Activated CD8-positive, alpha-beta memory T cell treated with anti-CD3 and anti-CD28 coated beads for 36 hours (primary cell): ENCODE measurements around the gene EMP2. TPM values are rescaled to one million over a fixed set of nuclear protein-coding genes. Genes with fewer than 3 reads are reported as not detected.
"Not testable (repeated sequence)": the region's sequence is repeated elsewhere in the genome, so short reads cannot be mapped to it uniquely, and the experiment has no call there.

Source experiments
- CTCF ChIA-PET: fragments of 350-600 bp; sonication (Branson Sonifier 250); formaldehyde crosslinking; loops from one replicate; lab custom pipeline; 2021; ENCODE audit warnings: antibody characterized with exemption; lab: Charles Lee
- POLR2A ChIA-PET: fragments of 350-600 bp; sonication (Branson Sonifier 250); formaldehyde crosslinking; loops from one replicate; lab custom pipeline; 2021; ENCODE audit warnings: antibody characterized with exemption; lab: Charles Lee
- total RNA-seq, 2 experiments: library from RNA; stranded (reverse); gene quantifications; one replicate each; pipeline ENCODE4 v1.2.3, GENCODE V29; 2021

EMP2 gene
- total RNA-seq, 2 experiments from 2014 or later, result not detected

DNA sequence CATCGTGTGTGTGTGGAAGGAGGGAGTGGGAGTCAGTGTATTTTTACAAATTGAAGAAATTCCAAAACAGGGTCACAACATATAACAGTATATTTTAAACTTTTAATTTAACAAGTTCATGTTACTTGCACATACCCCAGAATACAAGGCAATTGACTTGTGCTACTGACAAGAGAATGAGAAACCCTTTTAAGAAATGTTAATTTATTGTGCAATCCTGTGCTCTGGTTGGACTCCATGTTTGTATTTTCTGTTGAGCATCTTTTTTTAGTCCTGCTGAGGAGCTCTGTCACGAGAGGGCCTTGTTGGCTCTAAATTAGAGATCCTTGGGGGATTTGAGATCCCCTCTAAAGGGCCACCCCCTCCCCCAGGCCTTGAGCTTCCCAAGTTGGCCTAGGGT, 1.1 kb upstream of the EMP2 start:
- ChIA-PET POLR2A (no interaction called here), CTCF (interaction anchor here (0.7 kb wide), 1 partner anchor 320 kb away, joined by 3 read pairs; no protein-coding TSS in a partner anchor)

DNA sequence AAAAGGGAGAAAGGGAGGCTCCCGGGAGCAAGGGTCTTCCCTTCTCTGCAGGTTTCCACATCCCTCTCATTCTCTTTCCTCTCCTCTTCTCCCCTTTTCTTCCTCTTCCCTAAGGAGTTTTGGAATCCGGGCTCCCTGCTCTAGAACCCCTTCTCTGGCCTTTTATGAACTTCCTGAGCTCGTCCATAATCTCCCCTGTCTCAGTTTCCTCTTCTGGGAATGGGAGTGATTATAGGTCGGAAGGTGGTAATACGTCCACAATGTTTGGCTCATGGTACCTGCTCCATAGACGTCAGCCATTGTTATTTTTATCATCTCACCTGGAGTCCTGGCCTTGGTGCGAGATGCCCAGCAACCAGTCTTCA, 467 bp upstream of the EMP2 start:
- ChIA-PET POLR2A (no interaction called here), CTCF (no interaction called here)

DNA sequence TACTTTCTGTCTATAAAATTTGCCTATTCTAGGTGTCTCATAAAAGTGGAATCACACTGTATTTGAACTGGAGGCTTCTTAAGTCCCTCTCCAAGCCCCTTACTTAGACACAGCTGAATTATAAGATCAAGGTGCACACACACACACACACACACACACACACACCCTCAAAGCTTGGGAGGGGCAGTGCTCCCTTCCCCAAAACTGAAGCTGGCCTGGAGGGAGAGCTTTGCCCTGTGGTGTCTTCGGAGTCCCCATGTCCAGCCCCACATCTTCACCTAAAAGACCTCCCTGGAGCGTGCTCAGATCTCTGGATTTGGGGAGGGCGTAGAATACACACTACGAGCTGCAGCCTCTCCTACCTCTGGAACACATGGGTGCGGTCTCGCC, 828 bp downstream of the EMP2 start:
- POLR2A ChIA-PET, result no interaction called here
- CTCF ChIA-PET, result no interaction called here

DNA sequence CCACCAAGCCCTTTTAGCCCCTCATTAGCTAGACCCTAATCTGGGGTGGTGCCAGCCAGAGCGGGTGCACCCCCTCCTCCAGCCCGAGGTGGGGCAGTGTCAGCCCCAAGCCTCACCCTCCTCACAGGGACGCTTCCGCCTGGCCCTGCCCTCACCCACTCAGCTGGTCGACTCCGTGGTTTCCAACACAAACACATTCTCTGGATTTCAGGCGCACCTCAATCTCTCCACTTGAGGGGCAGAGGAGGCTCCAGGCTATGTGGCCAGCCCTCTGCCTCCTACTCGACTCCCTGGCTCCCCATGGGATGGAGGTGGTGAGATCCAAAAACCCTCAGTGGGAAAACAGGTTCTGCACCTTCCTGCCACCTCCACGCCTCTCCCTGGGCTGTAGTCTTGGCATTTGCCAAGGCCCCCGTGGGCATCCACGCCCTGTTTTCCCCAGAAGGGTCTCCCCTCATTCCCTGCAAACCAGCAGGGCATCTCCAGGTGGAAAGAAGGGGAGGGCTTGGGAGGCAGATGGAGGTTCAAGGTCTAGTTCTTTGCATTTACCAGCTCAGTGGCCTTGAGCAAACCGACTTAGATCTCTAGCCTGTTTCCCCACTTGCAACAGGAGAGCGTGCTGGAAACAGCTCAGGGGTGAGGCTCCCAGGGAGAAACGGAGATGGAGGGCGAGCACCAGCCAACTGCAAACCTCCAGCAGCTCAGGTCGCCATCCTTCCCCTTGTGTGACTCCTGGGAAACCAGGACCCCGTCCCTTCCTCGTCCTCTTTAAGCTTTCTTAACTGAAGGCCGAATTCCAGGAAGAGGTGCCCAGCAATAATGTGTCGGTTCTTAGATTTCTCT, 1.7 kb downstream of the EMP2 start:
- POLR2A ChIA-PET, result no interaction called here
- CTCF ChIA-PET, result no interaction called here

DNA sequence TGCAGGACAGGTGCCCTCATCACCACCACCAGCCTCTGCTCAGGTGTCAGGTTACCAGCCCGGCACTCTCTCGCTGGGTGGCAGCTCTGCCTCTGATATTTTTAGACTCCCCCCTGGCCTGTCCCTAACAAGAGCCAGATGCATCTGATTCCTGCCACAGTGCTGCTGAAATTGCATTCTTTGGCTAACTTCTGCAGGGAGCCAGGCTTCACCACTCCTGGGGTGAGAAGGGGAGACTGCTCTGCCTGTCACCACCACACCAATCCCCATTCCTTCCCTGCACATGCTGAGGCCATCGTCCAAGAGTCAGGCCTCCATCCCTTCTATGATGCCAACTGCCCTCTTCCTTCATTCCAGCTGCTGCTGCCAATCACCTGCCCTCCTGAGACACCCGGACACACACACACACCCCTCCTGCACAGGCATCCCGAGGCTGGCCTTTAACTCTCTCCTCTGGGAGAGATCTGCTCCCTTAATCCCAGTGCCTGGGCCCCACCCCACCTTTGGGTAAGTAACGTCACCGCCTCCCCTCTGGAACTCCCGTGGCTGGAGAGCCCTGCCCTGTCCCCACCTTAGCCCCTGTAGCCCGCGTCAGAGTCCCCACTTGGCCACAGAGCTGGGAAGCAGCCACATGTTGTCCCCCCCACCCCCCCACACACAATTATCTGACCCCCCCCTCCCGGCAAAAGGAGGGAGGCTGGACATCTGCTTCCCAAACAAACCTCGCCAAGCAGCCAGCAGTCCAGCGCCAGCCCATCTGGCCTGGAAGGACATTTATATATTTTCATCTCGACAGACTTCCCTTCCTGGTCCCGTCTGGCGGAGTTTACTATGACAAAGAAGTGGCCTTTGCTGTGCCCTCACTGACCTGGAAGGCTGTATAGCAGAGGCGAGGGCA, 2.8 kb downstream of the EMP2 start:
- POLR2A ChIA-PET, result no interaction called here
- CTCF ChIA-PET, result no interaction called here

DNA sequence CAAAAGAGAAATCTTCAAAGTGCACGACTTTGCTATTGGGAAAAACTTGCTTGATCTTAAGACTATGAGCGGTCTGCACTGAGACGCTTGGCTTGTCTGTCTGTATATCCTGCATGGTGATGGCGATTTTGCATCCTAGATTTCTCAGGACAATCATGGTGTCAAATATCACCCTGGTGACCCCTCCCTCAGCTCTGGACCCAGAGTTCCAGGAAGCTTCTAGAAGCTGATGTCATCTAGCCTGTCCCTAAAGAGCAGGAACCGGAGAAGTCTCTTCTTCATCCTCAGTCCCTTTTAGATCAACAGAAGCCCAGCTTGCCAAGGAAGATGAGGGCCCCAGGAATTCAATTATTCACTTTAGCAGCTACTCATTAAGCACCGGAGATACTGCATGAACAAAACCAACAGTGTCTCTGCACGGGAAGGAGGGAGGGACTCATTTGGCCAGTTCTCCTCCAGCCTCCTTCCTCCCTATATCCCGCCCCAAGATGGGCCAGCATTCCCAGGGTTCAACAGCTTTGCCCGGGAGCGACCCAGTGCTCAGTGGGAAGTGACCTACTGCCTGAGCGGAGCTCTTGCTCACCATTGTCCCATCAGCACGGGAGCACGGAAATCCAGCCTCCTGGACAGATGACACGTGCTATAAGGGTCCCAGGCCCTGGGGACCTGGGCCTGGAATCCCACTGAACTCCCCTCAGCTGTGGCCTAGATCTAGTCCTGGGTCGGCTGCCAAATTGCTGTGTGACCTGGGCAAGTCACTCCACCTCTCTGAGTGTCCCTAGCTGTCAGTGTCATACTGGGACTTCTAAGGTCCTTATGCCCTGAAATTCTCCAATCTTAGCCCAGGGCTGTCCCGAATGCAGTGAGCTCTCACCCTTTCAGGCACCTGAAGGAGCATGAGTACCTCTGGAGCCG, 3.8 kb downstream of the EMP2 start:
- POLR2A ChIA-PET, result no interaction called here
- CTCF ChIA-PET, result no interaction called here

DNA sequence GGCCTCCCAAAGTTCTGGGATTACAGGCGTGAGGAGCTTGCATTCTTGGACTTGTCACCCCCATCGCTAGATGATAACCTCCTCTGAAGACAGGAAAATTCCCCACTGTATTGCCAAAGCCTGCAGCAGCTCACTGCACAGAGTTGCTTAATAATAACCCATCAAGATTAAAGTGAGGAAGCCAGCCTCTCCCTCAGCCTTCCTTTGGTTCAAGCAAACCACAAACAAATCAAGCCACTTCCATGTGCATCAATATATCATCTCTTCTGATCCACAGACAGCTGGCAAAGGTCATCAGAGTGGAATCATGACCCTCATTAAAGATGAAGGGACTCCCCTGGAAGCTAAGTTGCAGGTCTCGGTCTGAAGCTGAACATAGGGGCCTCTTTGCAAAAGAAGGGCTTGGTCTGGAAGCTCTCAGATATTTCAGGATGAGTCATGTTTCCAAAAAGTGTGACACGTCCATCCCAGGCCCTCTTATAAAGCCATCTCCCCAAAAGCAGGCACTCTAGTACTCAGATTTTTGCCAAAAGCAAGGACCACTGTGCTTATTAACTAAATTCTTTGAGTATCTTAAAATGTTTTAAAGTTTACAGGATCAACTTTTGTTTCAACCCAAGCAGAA, 4.8 kb downstream of the EMP2 start:
- POLR2A ChIA-PET, result no interaction called here

DNA sequence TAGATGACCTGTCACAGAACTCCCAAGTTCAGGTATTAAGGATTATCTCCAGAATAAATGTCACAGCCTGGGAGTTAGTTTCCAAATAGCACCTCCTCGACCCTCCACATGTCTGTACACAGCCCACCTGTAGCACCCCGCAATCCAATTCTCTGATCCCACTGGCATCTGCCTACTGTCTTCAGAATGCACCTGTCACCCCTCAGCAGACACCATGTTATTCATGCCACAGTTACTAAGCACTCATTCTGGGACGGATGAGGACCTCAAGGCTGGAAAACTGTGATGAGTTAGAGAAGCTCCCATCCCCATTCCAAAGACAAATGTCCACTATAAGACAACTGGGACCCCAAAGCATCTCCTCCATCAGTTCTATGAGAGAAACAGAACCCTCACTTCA, 7.8 kb downstream of the EMP2 start:
- ChIA-PET CTCF (no interaction called here), POLR2A (no interaction called here)

More for the DNA sequence above, 4.8 kb downstream of the EMP2 start:
- CTCF ChIA-PET, result interaction anchor here (0.9 kb wide), 1 partner anchor 11 kb away, joined by 3 read pairs; no protein-coding TSS in a partner anchor

DNA sequence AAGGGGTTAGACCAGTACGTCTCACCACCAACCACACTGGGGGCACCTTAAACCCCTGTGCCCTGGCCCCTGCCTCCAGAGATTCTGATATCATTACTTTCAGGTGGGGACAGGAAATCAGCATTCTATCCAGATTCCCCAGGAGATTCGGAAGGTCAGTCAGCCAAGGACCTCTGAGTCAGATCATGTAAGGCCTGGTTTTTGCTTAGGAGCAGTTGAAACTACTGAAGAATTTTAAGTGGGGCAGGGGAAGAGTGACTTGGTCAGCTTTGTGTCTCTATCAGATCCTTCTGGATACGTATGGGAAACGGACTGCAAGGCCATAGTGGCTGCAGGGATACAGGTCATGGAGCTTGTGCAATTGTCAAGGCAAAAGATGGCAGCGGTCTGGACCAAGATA, 9.0 kb downstream of the EMP2 start:
- CTCF ChIA-PET, result interaction anchor here (0.7 kb wide), 1 partner anchor 559 kb away, joined by 5 read pairs; no protein-coding TSS in a partner anchor
- POLR2A ChIA-PET, result no interaction called here

DNA sequence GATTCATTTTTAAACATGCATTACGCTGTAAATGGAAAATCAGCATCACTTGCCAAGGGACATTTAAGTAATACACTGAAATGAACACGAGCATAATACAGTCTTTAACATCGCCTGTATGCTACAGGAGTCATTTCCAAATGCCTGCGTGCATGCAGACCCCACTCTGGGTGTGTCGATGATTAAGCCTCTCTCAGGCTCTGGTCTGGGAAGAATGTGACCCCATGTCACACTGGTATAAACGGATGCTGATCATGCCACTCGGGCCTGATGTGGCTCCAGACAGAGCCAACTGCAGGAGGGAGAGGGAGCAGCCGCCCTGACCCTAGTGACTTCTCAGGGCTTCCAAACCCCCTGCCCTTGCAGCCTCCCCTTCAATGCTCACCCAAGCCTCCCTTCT, 10.8 kb downstream of the EMP2 start:
- CTCF ChIA-PET, result no interaction called here
- POLR2A ChIA-PET, result no interaction called here

DNA sequence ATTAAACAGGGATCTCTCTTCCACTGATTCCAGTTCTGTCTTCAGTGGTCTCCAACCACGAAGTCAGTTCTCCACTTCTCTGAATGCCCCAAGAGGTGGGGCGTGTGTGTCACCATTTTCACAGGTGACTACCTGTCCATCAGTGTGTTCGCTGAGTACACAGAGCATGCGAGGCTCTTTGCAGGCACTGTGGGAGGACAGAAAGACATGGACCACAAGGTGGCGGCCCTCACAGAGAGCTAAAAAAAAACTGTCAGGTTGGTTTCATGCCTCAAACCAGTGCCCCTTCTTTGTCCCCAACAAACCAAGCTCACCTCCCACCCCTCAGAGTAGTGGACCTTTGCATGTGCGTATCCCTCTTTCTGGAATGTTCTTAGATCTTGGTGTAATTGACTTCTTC, 13.8 kb downstream of the EMP2 start:
- CTCF ChIA-PET, result no interaction called here
- POLR2A ChIA-PET, result no interaction called here

DNA sequence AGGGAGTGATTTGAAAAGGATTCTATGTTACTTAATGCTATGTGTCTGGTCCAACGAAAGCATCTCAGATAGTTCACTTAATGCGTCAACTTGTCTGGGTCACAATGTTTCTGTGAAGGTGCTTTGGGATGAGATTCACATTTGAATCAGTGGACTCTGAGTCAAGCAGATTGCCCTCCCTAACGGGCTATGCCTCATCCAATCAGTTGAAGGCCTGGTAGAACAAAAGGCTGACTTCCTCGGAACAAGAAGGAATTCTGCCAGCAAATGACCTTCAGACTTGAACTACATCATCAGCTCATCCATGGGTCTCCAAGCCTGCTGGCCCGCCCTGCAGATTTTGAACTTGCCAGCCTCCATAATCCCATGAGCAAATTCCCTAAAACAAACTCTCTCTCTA, 15.2 kb downstream of the EMP2 start:
- POLR2A ChIA-PET, result no interaction called here
- CTCF ChIA-PET, result no interaction called here

DNA sequence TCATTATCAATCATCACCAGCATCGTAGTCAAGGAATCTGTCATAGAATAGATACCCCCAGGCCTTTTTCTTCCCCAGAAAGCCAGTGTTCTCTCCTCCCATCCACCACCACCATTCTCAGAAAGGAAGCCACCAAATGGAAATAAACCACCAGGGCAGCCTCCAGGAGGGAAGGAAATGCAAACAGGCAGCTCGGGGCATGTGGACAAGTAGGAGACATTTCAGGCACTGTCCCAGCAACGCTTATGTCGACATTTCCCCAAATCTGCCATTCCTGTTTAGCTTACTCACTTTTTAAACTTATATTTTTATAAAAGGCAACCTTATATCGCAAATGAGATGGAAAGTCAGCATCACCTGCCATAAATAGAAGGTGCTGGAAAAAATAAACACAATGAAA, 15.8 kb downstream of the EMP2 start:
- POLR2A ChIA-PET, result no interaction called here
- CTCF ChIA-PET, result interaction anchor here (0.9 kb wide), 1 partner anchor 11 kb away, joined by 3 read pairs; no protein-coding TSS in a partner anchor

DNA sequence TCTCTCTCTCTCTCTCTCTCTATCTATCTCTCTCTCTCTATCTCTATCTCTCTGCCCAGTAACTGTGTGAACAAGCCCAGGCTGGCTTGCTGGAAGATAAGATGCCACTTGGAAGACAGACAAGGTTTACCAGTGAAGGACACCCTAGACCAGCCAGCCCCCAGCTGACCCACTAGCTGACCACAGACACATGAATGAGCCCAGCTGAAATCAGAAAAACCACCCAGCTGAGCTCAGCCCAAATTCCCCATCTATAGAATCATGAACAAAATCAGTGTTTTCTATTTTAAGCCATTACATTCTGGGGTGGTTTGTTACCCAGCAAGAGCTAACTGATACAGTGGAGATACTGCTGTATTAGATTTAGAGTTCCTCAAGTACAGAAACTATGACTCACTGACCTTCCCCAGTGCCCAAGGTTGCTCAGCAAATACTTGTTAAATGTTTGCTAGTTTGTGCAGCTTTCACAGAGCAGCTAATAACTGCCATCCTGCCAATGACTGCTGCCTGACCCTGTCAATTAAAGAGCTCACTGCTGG, 18.0 kb downstream of the EMP2 start:
- ChIA-PET POLR2A (no interaction called here), CTCF (no interaction called here)

DNA sequence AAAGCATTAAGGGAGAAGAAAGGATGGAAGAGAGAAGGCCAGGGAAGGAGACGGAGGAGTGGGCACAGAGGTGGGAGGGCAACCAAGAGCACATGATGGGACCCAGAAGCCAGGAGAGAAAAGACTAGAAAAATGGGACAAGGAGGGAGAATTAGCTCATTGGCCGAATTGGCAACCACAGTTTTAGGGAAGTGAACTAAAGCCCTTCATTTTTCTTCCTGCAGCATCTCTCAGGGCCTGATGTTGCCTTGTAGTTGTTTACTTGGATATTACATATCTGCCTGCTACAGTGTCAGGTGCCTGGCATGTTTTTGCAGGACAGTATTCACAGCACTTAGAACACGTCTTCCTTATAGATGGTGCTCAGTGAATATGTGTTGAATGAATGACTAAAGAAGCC, 19.0 kb downstream of the EMP2 start:
- CTCF ChIA-PET, result no interaction called here
- POLR2A ChIA-PET, result no interaction called here

DNA sequence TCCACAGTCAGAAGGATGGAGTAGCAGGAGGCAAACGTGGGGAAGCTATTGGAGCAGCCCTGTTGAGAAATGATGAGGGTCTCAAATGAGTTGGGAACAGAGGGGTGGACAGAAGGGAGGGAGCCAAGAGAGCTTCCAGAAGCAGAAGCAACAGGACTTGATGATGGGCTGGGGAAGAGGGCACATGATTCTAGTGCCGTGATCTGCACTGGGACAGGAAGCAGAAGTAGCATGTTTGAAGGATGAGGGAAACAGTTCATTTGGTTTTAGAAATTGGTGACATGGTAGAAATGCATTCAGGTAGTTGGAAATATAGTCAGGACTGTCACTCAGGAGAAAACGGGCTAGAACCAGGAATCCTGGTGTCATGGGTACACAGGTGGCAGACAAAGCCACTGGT, 19.4 kb downstream of the EMP2 start:
- ChIA-PET CTCF (no interaction called here), POLR2A (interaction anchor here (0.6 kb wide), 1 partner anchor 39 kb away, joined by 3 read pairs; no protein-coding TSS in a partner anchor)

DNA sequence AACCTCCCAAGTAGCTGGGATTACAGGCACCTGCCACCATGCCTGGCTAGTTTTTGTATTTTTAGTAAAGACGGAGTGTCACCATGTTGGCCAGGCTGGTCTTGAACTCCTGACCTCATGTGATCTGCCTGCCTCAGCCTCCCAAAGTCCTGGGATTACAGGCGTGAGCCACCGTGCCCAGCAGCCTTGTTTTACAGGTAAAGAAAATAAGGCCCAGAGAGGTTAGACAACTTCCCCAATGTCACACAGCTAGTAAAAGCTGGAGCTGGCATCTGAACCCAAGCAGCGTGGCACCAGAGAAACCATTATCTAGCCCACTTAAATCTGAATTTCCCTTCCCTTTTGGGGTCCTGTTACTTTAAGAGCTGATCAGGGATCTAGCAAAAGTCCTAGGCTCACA, 20.6 kb downstream of the EMP2 start:
- POLR2A ChIA-PET, CTCF ChIA-PET: not testable (repeated sequence)

DNA sequence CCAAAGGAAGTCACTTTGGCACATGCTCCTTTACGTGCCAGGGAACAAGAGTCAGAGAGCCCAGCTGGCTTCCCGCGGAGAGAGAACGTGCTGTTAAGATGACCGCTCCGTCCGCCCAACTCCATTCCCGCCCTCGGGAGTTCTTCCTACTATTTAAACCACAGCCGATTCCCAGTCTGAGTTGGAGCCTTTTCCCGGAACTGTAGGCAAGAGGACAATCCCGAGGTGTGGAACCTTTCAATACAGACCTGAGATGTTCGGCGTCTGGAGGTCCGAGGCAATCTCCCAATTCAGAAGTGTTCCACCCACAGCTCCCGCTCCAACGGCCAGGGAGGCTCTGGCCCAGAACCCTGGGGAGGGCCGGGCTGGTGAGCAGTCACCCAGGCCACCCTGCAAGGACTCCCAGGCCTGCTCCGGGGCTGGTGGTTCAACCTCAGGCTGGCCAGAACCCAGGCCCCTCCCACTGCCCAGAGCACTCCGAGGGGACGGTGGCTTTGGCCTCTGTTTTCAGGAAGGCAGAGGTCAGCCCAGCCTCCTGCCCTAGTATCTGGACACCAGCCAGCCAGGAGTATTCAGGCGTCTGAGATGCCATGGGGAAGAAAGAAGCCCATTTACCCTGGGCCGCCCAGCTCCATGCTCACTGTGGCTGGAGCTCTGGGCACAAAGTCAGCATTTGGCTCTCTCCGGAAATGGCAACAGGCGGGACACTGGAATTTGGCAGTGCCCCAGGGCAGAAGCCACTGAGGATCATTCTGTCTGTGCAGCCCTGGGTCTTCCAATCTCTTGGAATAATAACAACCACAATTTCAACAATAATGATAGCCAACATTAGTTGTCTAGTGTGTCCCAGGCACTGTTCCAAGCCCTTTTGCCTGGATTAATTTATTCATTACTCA, 21.4 kb downstream of the EMP2 start:
- ChIA-PET POLR2A (no interaction called here), CTCF (no interaction called here)
